SIG-M5 treated with dmso at 0.1 percent for 504 hours (cell line): ENCODE data around the gene TAPBPL.
"Not testable (repeated sequence)": the region's sequence is repeated elsewhere in the genome, so short reads cannot be mapped to it uniquely, and the experiment has no call there.

Experiments used
- DNase-seq: peaks from one replicate; lab custom pipeline; 2025; ENCODE audit not compliant: unreplicated experiment; lab: John Stamatoyannopoulos, UW

TAPBPL gene, protein sequence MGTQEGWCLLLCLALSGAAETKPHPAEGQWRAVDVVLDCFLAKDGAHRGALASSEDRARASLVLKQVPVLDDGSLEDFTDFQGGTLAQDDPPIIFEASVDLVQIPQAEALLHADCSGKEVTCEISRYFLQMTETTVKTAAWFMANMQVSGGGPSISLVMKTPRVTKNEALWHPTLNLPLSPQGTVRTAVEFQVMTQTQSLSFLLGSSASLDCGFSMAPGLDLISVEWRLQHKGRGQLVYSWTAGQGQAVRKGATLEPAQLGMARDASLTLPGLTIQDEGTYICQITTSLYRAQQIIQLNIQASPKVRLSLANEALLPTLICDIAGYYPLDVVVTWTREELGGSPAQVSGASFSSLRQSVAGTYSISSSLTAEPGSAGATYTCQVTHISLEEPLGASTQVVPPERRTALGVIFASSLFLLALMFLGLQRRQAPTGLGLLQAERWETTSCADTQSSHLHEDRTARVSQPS

DNA sequence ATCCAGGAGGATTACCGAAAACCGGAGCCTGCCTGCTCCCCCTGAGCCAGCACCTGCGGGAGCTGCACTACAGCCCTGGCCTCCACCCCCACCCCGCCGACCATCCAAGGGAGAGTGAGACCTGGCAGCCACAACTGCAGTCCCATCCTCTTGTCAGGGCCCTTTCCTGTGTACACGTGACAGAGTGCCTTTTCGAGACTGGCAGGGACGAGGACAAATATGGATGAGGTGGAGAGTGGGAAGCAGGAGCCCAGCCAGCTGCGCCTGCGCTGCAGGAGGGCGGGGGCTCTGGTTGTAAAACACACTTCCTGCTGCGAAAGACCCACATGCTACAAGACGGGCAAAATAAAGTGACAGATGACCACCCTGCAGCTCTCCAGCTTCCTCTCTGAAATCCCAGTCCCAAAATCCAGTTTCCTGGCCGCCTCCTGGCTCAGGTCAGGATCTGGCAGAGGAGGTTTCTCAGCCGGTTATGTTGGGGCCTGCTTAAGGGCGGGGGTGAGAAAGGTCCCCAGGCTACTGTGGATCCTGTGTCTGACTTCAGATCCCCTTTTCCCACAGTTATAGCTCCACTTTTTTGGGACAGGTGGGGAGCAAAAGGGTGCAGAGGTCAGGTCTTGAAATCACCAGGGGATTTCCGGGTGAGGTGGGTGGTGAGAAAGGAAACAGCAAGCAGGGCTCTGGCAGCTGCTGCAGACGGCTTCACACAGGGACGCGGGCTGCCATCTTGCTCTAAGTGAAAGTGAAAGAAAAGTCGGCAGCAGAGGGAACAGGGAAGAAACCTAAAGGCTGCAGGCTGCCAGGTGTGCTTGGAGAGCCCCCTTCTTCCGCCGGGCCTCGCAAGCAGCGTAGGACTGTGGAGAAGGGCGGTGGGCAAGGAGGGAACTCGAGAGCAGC is at the start of gene TAPBPL:
Gene TAPBPL (plus strand): TSS at position 695 of the 897 bp plus-strand sequence. CDS start 207 bp downstream, outside the sequence.
- peak; percentile 82 for DNase-seq

DNA sequence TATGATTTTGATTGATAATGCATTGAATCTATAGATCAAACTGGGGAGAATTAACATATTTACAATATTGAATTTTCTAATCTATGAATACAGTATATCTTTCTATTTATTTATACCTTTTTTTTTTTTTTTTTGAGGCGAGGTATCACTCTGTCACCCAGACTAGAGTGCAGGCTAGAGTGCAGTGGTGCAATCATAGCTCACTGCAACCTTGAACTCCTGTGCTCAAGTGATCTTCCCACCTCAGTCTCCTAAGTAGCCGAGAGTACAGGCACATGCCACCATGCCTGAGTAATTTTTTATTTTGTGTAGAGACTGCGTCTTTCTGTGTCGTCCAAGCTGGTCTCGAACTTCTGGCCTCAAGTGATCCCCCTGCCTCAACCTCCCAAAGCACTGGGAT is 47.5 kb upstream of the TAPBPL start:
- no peak for DNase-seq

DNA sequence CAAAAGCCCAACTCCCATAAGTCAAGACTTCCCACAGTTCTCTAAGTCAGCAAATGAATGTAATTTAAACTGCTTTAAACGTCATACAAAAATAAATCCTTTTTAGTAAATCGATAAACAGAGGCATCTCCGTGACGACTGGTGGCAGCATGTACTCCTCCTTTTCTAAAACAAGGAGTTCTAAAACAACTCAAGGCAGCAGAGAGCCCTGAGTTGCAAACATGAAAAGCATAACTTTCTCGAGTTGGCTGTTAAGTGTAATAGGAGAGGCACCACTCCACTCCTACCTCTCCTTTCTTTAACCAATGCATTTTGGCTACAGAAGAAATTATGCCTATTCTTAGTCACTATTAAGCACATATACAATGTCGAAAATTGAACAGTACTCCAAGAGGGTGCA is 45.9 kb upstream of the TAPBPL start:
- DNase-seq, result no peak

DNA sequence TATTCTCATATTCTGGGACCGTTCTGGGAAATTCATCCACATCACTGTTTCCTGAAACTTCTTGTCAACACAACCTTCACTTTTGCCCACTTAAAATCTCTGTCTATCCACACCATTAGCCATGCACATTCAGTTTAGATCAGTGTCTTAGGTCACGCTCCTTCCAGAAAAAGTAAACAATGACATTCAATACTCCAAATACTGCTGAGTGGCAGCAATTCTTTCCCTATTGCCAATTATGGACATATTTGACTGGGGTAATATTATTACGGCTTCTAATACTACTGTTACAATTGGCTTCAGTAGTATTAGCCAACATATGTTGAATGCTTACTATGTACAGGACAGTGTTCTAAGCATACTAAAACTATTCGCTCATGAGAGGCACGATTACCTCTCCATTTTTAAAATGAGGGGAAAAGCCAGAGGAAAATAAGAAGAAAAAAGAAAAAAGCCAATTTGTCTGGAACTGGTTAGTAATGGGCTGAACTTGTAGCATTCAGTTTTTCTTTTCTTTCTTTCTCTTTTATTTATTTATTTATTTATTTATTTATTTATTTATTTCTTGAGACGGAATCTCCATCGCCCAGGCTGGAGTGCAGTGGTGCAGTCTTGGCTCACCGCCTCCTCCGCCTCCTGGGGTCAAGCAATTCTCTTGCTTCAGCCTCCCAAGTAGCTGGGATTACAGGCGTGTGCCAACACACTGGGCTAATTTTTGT is 44.4 kb upstream of the TAPBPL start:
- DNase-seq, result no peak

DNA sequence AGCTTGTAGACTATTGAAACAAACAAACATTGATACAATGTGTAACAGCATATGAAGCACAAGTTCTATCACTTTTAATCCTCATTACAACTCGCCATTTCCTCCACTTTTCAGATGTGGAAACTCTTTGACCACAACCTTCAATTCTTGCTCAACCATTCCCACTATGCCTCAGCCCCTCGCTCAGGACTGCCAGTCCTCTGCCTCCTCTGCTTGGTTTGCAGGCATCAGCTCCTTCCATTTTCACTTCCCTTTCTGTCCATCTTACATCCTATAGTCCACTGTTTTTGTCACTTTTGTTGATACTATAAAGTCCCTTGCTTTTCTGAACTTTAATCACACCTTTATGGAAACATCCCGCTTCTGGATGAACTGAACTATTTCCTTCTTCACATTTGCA is 35.2 kb upstream of the TAPBPL start:
- peak; percentile 99 for DNase-seq

DNA sequence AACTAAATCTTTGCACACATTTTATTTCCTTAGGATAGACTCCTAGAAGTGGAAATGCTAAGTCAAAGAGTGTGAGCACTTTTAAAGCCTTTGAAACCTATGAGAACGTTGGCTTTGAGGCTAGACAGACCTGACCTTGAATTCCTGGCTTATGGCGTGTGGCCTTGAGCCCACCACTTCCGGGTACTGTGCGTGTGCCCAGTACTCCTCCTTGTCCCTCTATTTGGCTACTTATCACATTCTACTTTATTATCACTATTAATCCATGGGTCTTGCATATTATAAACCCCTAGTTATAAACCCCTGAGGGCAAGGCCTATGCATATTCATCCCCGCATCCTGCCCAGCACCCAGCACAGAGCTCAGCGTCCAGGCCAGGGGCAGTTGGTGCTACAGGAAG is 33.0 kb upstream of the TAPBPL start:
- no peak for DNase-seq

DNA sequence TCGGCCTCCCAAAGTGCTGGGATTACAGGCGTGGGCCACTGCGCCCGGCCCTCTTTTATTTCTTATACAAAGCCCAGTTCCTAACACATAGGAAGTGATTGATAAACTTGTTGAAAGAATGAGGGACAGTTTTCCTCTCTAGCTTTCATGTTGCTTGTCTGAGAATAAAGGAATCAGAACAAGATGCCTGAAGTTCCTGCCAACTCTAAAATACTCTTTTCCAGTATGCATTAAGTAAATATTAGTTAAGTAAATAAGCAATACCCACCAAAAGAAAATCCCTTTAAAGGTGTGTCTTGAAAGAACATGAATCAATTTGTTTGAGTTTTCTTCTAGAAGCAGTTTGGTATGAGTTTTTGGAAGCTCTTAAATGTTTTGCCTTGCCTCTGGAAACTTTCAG is 31.5 kb upstream of the TAPBPL start:
- DNase-seq, result no peak

DNA sequence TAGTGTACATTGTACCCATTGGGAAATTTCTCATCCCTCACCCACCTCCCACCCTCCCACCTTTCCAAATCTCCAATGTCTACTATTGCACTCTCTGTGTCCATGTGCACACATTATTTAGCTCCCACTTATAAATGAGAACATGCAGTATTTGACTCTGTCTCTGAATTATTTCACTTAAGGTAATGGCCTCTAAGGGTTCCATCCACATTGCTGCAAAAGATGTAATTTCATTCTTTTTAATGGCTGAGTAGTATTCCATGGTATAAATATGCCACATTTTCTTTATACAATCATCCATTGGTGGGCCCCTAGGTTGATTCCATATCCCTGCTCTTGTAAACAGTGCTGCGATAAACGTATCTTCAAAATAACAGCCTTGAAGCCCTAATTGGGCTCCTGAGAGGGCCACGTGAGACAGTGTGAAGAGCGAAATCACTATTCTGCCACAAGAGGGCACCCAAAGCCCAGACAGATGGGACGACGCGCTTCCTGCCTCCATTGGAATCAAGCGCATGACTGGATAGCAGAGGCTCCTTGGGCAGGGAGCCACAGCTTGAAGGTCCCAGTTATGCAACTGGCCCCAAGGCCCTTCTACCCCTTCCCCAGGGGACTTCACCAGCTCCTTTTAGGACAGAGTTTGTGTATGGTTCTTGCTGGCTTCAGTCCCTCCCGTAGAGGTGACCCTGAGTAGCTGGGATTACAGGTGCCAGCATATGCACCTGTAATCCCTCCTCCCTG is 28.4 kb upstream of the TAPBPL start:
- peak; percentile 95 for DNase-seq

DNA sequence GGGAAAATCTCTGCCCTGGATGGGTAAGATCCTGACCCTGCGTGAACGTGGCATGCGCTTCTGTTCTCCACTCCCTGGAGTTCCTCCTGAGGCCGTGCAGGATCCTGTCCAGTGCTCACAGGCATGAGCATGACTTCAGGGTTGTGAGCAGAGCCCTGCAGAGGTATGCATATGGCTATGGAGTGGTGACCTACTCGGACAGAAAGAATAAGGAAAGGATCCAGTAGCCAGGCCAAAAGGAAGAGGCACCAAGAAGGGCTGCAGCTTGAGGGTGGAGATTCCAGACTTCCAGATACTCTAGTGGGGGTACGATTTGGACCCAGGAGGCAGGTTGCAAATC is 27.9 kb upstream of the TAPBPL start:
- no peak for DNase-seq

DNA sequence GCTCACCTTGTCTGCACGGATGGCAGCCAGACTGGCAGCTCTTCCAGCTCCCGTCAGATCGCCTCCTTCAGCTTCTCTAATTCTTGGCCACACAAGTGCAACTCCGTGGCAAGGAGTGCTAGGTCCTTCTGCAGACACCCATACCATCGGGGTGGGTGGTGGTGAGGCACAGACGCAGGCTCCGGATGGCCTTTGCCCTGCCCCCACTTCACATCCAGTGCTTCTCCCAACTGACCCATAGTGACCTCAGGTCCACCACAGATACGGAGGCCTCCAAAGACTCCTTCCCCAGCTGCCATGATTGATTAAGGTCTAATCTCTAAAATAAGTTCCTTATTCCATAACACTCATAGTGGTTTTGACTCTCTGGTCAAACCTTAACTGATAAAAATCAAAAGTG is 27.0 kb upstream of the TAPBPL start:
- no peak for DNase-seq

DNA sequence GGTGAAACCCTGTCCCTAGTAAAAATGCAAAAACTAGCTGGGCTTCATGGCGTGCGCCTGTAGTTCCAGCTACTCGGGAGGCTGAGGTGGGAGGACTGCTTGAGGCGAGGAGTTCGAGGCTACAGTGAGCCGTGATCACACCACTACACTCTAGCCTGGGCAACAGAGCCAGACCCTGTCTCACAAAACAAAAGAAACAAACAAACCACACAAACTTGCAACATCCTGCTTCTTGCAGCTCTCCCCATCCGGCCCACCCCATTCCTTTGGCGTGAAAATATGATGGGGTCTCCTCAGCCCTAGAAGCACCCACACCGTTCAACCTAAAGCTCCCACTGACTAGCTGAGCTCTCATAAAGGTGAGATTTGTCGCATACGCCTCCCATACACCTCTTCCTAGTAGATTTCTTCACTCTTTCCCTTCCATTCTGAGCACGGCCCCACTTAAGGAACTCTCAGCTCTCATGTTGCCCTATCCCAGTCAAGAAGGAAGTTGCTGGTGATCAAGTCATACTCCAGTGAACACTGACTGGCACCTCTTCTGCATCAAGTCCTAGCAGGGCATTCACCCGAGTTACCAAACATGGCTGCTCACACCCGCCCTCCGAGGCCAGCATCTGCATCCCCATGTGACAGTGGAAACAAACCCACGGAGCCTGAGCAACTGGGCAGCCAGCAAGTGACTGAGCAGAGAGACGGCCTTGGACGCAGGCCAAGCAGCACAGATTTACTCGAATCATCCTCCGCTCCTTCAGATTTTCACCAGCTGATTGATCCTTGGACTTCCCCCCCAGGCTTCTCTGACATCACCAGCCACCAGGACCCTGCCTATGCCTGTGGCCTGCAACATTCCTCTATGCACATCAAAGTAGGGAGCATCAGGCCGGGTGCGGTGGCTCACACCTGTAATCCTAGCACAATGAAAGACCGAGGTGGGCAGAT is 26.0 kb upstream of the TAPBPL start:
- DNase-seq, result no peak

DNA sequence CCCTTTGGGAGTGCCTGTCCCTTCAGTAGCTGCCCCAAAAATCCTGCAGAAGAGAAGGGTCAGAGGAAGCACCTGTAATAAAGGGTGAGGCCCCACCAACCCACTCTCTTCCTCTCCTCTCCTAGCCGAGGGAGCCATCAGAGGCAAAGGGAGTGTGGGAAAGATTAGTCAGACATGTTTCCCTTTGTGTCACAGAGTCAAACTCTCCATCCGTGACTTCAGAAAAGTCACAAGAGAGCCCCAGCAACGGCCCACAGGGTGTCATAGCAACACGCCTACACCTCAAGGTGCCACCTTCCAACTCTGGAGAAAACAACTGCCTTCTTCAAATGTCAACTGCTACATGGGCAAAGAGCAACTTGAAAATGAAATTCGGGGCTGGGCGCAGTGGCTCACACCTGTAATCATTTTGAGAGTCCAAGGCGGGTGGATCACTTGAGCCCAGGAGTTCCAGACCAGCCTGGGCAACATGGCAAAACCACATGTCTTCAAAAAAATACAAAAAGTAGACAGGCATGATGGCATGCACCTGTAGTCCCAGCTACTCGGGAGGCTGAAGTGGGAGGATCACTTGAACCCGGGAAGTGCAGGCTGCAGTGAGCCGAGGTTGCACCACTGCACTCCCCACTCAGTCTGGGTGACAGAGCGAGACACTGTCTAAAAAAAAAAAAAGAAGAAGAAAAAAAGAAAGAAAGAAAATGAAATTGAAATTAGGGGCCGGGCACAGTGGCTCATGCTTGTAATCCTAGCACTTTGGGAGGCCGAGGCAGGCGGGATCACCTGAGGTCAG is 24.8 kb upstream of the TAPBPL start:
- no peak for DNase-seq

DNA sequence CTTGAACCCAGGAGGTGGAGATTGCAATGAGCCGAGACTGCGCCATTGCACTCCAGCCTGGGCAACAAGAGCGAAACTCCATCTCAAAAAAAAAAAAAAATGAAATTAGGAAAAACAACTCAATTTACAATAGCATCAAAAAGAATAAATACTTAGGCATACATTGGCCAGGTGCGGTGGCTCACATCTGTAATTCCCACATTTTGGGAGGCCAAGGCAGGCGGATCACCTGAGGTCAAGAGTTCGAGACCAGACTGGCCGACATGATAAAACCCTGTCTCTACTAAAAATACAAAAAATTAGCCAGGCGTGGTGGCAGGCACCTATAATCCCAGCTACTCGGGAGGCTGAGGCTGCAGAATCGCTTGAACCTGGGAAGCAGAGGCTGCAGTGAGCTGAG is 24.0 kb upstream of the TAPBPL start:
- not testable (repeated sequence) for DNase-seq

DNA sequence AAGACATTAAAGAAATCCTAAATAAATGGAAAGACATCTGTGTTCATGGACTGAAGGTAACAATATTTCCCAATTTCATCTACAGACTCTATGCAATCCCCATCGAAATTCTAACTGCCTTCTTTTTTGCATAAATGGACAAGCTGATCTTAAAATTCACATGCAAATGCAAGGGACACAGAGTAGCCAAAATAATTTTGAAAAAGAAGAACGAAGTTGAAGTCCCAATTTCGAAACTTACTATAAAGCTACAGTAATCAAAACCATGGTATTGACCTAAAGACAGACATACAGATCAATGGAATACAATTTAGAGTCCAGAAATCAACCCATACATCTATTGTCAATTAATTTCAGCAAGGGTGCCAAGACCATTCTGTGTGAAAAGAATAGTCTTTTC is 23.5 kb upstream of the TAPBPL start:
- DNase-seq, result no peak

DNA sequence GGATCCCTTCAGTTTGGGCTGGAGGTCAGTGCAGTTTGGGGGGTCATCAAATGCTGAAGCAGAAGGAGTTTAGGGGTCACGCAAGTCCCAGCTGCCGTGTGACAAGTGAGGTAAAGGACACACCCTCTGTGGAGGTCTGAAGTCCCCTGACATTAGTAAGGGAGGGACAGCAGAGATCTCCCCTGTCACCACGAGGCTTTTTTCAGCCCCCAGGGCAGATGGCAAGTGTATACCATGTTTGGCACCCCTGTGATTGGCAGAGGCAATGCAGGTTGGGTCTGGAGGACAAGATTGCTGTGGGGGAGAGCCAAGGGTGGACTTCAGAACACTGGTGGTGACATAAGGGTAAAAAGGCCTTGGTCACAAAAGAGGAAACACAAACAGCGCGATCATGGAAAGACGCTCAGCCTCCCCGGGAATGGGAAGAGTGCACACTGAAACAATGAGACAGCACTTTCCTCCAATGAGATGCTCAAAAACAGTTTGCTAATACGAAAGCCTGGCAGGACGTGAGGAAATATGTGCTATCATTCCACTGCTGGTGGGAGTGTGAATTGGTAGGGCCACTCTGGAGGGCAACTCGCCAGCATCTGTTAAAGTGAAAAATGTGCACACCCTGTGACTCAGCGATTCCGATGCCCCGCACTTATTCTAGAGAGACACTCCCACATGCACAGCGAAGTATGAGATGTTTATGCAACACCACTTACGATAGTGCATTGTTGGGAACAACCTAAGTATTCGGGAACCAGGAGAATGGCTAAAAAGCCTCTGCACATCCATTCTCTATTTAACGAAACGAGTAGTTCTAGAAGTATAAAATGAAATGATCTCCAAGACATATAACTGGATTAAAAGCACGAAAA is 21.5 kb upstream of the TAPBPL start:
- DNase-seq, result peak; percentile 92

DNA sequence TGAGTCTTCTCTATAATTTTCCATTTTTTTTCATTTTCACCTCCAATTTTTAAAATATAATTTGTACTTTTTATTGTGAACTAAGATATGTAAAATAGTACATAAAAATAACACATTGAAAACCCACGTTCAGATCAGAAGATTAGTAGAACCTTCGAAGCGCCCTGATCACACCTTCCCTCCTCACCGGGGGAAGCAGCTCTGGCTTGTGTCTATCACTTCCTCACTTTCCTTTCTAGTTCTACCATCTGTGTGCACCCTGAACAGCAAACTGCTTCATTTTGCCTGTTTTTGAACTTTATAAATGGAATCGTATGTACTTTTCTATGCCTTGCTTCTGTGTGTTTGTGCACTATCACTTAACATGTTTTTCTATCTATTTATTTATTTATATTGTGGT is 18.9 kb upstream of the TAPBPL start:
- no peak for DNase-seq

DNA sequence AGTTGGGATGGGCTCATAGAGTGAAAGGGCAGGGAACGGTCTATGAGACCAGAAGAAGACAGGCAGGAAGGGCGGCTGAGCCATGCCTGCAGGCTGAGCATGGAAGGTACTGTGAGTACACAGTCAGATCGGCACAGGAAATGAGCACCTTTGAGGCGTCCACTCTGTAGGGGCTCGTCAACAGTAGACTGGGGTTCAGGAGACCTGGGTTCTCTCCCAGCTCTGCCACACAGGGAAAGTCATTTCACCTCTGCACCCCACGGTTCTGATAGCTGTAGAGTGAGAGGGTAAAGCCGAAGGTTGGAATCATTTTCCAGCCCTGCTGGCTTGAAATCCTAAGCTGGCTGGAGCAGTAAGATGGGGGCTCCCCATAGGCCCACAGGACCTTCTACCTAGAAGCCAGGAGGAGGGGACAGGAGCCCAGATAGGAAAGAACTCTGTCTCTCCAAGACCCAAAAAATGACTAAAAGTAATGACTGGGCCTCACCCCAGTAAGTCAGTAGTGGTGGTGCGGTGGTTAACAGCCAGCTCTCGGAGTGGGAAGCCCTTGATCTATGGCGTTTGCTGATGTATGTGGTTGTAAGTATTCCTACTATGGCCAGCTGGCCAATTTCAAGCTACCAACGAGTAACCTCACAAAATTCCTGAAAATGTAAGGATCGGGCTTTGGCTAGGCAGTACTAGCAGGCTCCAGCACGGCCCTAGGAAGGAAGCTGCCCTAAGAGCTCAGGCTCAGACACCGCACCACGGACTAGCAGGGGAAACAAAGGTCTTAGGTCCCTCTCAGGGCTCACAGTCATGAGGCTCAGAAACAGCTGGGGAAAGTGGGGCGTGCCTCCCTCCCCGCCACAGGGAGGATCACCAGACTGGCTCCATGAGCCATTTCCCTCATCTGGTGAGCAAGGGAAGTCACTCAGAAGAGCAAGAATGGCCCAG is 17.4 kb upstream of the TAPBPL start:
- no peak for DNase-seq
